ENCODE data around the gene ARHGAP26. TPM values are rescaled to one million over a fixed set of nuclear protein-coding genes. Genes with fewer than 3 reads are reported as not detected.

ARHGAP26 gene
- total RNA-seq, 1 donor from 2014 or later: 8.6 TPM

GRCh38 chr5:142748132-142748531, 22.0 kb upstream of the ARHGAP26 start:
- Histone ChIP-seq H3K4me3 (ENCODE audit: low read depth, low read length) (no peak overlapping the region), H3K27me3 (ENCODE audit: control insufficient read depth, insufficient read depth, low read length) (no peaks in the 10 kb centered on the region), H3K36me3 (ENCODE audit: control insufficient read depth, insufficient read depth, low read length) (no peaks in the 10 kb centered on the region)
- TF ChIP-seq, protein P1, sequence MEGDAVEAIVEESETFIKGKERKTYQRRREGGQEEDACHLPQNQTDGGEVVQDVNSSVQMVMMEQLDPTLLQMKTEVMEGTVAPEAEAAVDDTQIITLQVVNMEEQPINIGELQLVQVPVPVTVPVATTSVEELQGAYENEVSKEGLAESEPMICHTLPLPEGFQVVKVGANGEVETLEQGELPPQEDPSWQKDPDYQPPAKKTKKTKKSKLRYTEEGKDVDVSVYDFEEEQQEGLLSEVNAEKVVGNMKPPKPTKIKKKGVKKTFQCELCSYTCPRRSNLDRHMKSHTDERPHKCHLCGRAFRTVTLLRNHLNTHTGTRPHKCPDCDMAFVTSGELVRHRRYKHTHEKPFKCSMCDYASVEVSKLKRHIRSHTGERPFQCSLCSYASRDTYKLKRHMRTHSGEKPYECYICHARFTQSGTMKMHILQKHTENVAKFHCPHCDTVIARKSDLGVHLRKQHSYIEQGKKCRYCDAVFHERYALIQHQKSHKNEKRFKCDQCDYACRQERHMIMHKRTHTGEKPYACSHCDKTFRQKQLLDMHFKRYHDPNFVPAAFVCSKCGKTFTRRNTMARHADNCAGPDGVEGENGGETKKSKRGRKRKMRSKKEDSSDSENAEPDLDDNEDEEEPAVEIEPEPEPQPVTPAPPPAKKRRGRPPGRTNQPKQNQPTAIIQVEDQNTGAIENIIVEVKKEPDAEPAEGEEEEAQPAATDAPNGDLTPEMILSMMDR (IDR thresholded peaks at IDR 0.05; ENCODE audit: insufficient read depth, low read length, poor library complexity, severe bottlenecking): no peak
- no peak for DNase-seq (ENCODE audit: low read depth)

DNA sequence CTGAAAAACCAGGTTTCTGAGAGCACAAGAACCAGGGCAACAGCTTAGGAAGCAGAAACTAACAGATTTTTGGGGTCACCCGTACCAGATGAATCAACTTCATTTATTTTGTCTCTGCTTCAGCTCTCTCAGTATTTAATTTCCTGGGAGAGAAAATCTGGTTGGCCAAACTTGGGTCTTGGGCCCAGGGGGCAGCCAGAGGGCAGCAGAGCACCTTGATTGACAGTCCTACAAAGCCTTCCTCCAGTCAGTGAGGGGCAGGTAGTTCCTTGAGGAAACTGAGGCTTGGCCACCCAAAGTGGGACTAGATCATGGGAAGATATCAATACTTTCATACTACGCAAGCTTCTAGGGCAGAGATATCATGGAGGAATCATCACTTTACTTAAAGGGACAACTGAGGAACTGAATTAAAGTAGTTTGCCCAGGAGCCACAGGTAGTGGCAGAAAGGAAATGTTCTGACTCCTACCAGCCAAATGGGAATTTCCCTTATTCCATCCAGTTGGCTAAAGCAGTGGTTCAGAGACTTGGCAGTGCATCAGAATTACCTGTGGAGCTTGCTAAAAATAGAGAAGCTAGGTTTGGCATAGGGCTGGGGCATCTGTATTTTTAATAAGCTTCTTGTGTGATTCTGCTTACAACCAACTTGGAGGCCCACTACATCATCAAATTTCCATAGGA, 21.5 kb upstream of the ARHGAP26 start:
- DNase-seq (ENCODE audit: low read depth): no peak
- Histone ChIP-seq H3K27me3 (ENCODE audit: control insufficient read depth, insufficient read depth, low read length) (no peaks in the 10 kb centered on the region), H3K36me3 (ENCODE audit: control insufficient read depth, insufficient read depth, low read length) (no peaks in the 10 kb centered on the region), H3K4me3 (ENCODE audit: low read depth, low read length) (no peak overlapping the region)
- TF ChIP-seq, protein P1 (IDR thresholded peaks at IDR 0.05; ENCODE audit: insufficient read depth, low read length, poor library complexity, severe bottlenecking): peak; percentile 57

- TF ChIP-seq, protein P1 (IDR thresholded peaks at IDR 0.05; ENCODE audit: insufficient read depth, low read length, poor library complexity, severe bottlenecking): no peak
- DNase-seq (ENCODE audit: low read depth): peak; percentile 29
- H3K36me3 ChIP-seq (ENCODE audit: control insufficient read depth, insufficient read depth, low read length): no peaks in the 10 kb centered on the region
- H3K27me3 ChIP-seq (ENCODE audit: control insufficient read depth, insufficient read depth, low read length): no peaks in the 10 kb centered on the region
- no peak overlapping the region for H3K4me3 ChIP-seq (ENCODE audit: low read depth, low read length)
Observed at GRCh38 chr5:142749321-142749720, 20.9 kb upstream of the ARHGAP26 start.

GRCh38 chr5:142753116-142753631, 17.0 kb upstream of the ARHGAP26 start:
- no peak overlapping the region for H3K4me3 ChIP-seq (ENCODE audit: low read depth, low read length)
- DNase-seq (ENCODE audit: low read depth): no peak
- TF ChIP-seq, protein P1 (IDR thresholded peaks at IDR 0.05; ENCODE audit: insufficient read depth, low read length, poor library complexity, severe bottlenecking): no peak

DNA sequence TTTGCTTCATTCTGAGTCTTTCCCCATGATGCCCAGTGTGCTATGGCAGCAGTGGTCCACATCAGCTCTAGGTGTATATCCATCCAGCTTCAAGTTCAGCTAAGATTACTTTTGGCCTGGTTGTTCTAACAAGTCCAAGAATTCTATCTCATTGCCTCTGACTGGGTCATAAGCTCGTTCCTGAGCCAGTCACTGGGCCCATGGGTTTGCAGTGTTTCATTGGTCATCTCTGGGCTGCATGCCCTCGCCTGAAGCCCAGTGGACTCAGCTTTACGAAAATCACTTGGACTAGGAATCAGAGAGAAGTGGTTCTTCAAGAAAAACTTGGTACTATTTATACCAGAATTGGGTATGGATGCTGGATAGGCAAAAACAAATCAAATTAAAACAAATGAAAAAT, 16.1 kb upstream of the ARHGAP26 start:
- TF ChIP-seq, protein P1 (IDR thresholded peaks at IDR 0.05; ENCODE audit: insufficient read depth, low read length, poor library complexity, severe bottlenecking): no peak
- Histone ChIP-seq H3K4me3 (ENCODE audit: low read depth, low read length) (no peak overlapping the region), H3K36me3 (ENCODE audit: control insufficient read depth, insufficient read depth, low read length) (no peaks in the 10 kb centered on the region), H3K27me3 (ENCODE audit: control insufficient read depth, insufficient read depth, low read length) (no peaks in the 10 kb centered on the region)
- no peak for DNase-seq (ENCODE audit: low read depth)

More at GRCh38 chr5:142753116-142753631, 17.0 kb upstream of the ARHGAP26 start:
- Histone ChIP-seq H3K36me3 (ENCODE audit: control insufficient read depth, insufficient read depth, low read length) (no peaks in the 10 kb centered on the region), H3K27me3 (ENCODE audit: control insufficient read depth, insufficient read depth, low read length) (no peaks in the 10 kb centered on the region)

GRCh38 chr5:142756576-142756975, 13.6 kb upstream of the ARHGAP26 start:
- no peaks in the 10 kb centered on the region for H3K27me3 ChIP-seq (ENCODE audit: control insufficient read depth, insufficient read depth, low read length)
- H3K36me3 ChIP-seq (ENCODE audit: control insufficient read depth, insufficient read depth, low read length): no peaks in the 10 kb centered on the region
- no peak for DNase-seq (ENCODE audit: low read depth)
- no peak overlapping the region for H3K4me3 ChIP-seq (ENCODE audit: low read depth, low read length)
- TF ChIP-seq, protein P1 (IDR thresholded peaks at IDR 0.05; ENCODE audit: insufficient read depth, low read length, poor library complexity, severe bottlenecking): no peak
